ENCODE results near the gene ACOX3. TPM values are rescaled to one million over a fixed set of nuclear protein-coding genes. Genes with fewer than 3 reads are reported as not detected.
A peak's percentile ranks its signal among the peaks of the same experiment; 100 is the strongest.

The ACOX3 gene
- total RNA-seq, 1 experiment from 2014 or later = 20.0 TPM

DNA sequence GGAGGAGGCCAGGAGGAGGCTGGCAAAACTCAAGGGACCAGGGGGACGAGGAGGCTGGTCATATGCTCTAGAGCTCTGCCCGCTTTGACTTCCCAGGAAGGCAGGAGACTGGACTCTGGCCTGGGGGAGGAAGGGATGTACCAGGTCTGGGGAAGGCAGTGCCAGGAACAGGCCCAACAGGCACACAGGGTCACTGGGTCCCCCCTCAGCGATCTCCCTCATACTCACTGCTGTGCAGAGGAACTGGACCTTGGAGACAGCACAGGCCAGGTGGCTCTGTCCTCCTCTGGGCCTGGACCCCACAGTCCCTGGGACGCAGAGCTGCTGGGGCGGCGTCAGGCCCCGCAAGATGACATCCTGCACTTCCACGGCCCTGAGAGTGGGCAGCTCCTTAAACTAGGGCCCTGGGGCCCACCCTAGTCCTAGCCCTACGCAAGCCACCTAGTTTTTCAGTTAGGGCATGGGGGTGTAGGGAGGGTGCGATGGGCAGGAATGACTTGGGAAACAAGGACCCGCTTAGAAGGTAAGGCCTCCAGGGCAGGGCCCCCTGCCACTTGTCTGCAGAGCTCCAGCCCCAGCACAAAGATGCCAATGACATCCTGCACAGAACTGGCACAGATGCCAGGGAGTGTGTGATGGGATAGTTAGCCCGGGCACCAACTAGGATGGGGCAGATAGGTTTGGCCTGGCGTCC lies 111.5 kb downstream of the ACOX3 start:
- Histone ChIP-seq H3K9me3 (replicated peaks) (peaks cover 6% of the 10 kb centered on the region), H3K4me3 (no peak overlapping the region), H3K36me3 (no peaks in the 10 kb centered on the region), H3K27me3 (no peaks in the 10 kb centered on the region), H3K4me1 (no peaks in the 10 kb centered on the region), H3K27ac (no peak overlapping the region)
- no peak for DNase-seq

DNA sequence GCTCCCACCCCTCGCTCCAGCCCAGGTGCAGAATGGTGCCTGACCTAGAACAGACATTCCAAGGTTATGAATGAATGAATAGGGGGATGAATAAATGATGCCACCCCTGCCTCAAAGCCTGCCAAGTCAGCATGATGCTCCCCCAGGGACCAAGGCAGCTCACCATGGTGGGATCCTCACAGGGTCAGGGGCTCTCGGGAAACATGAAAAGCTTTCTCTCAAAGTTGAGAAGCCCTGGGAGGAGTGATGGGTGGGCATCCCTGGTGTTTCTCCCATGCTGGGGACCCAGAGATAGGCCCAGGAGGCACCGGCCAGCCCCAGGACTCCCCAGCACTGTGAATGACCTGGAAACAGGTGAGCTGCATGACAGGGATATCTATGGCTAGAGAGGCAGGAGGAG lies 112.1 kb downstream of the ACOX3 start:
- H3K27me3 ChIP-seq = no peaks in the 10 kb centered on the region
- H3K4me1 ChIP-seq = no peaks in the 10 kb centered on the region
- H3K27ac ChIP-seq = no peak overlapping the region
- no peak for DNase-seq
- peaks cover 6% of the 10 kb centered on the region for H3K9me3 ChIP-seq (replicated peaks)
- H3K4me3 ChIP-seq = no peak overlapping the region
- H3K36me3 ChIP-seq = no peaks in the 10 kb centered on the region

DNA sequence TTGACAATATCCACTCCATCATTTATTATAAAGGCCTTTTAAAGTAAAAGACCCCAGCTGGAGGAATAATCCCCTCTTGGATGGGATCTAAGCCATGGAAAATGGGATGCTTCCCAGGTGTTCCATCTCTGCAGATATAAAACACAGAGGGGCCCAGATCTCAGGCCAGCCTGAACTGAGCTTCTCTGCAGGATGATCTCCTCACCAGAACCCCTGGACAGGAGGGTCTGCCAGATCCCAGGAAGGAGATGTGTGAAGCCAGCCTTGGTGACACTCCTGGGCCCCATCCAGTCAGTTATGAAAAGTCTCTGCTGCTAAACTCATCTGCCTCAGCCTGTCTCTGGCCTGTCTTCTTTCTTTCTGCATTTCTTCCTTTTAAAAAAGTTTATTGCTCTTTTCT lies 114.3 kb downstream of the ACOX3 start:
- no peaks in the 10 kb centered on the region for H3K4me1 ChIP-seq
- no peaks in the 10 kb centered on the region for H3K27me3 ChIP-seq
- no peak overlapping the region for H3K27ac ChIP-seq
- peaks cover 6% of the 10 kb centered on the region for H3K9me3 ChIP-seq (replicated peaks)
- DNase-seq = no peak
- no peaks in the 10 kb centered on the region for H3K36me3 ChIP-seq
- H3K4me3 ChIP-seq = no peak overlapping the region

DNA sequence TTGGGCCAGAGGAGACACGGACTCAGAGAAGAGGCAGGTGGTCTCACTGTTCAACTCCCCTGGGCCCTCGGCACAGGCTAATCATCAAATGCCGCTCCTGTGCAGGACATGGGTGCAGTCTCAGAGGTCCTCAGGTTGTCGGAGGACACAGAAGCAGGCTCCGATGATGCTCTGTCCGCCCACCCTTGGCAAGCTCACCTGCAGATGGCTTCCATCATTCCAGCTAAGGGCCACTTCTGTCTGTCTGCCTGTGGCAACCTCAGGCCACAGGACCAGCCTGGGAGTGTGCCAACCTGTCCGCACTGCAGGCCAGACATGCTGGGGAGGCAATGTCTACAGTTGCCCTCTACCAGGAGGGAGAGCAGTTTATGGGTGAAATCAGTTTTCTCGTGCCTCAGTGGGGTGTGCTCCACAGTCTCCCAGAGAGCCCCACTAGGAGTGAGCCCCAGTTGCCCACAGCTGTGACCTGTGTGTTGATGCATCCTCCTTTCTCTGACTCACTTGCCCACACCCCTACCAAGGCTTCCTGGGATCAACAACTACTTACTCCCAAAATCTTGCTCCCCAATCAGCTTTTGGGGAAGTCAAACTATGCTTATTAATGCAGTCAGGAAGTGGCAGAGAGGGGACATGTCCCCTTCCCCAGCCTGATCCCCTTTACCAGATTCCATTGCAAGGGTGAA lies 115.1 kb downstream of the ACOX3 start:
- no peak overlapping the region for H3K4me3 ChIP-seq
- H3K27me3 ChIP-seq = no peaks in the 10 kb centered on the region
- DNase-seq = no peak
- no peaks in the 10 kb centered on the region for H3K4me1 ChIP-seq
- no peaks in the 10 kb centered on the region for H3K36me3 ChIP-seq
- peaks cover 6% of the 10 kb centered on the region for H3K9me3 ChIP-seq (replicated peaks)
- H3K27ac ChIP-seq = no peak overlapping the region

DNA sequence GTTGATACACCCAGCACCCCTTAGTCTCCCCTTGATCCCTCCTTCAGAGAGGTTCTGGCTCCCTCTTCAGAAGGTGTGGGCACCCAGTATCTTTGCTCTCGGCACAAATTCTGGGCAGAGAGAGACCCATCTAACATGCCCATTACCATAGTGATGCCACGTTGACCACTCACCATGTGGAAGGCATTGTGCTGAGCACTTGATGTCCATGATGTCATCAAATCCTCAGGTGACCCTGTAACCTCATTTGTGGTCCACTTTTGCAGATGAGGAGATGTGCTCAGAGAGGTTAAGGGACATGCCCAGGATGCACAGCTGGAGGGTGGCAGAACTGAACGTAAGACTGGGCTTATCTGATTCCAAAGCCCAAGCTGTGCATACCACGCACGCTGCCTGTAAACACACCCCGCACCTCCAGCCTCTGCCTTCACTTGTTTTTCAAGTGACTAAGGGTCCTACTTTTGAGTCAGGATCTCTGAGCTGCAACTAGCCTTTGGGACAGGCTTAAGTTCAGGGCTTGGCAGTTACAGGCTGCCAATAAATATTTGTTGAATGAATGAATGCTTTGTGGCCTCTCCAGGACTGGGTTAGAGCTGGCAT lies 115.8 kb downstream of the ACOX3 start:
- Histone ChIP-seq H3K4me1 (no peaks in the 10 kb centered on the region), H3K9me3 (replicated peaks) (peaks cover 6% of the 10 kb centered on the region), H3K27me3 (no peaks in the 10 kb centered on the region), H3K36me3 (no peaks in the 10 kb centered on the region), H3K27ac (no peak overlapping the region), H3K4me3 (no peak overlapping the region)
- no peak for DNase-seq

DNA sequence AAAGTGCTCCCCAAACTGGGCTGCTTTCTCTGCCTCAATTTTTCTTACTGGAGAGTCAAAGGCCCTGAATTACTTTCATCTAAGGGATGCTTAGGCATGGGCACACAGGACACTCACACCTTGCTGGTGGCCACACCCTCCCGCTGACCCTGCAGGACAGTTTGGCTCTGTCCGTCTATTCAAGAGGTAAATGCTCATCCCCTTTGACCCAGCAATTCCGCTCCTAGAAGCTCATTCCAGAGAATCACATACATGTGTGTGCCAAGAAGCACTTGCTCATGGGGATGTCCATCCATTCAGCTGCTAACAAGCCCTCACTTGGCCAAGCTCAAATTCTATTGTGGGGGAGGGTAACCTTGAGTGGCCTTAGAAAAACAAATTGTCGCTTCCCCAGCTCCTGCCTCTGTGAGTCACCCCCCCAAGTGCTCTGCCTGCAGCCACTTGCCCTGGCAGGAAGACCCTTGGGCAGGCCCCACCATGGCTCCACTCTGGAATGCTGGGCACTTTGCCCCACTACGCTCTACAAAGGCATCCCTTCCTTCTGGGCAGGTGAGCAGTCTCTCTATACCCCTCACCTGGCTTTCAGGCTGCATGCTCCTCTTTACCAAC lies 116.5 kb downstream of the ACOX3 start:
- Histone ChIP-seq H3K27ac (no peak overlapping the region), H3K9me3 (replicated peaks) (peaks cover 6% of the 10 kb centered on the region), H3K27me3 (no peaks in the 10 kb centered on the region), H3K4me1 (no peaks in the 10 kb centered on the region), H3K36me3 (no peaks in the 10 kb centered on the region), H3K4me3 (no peak overlapping the region)
- DNase-seq = no peak

DNA sequence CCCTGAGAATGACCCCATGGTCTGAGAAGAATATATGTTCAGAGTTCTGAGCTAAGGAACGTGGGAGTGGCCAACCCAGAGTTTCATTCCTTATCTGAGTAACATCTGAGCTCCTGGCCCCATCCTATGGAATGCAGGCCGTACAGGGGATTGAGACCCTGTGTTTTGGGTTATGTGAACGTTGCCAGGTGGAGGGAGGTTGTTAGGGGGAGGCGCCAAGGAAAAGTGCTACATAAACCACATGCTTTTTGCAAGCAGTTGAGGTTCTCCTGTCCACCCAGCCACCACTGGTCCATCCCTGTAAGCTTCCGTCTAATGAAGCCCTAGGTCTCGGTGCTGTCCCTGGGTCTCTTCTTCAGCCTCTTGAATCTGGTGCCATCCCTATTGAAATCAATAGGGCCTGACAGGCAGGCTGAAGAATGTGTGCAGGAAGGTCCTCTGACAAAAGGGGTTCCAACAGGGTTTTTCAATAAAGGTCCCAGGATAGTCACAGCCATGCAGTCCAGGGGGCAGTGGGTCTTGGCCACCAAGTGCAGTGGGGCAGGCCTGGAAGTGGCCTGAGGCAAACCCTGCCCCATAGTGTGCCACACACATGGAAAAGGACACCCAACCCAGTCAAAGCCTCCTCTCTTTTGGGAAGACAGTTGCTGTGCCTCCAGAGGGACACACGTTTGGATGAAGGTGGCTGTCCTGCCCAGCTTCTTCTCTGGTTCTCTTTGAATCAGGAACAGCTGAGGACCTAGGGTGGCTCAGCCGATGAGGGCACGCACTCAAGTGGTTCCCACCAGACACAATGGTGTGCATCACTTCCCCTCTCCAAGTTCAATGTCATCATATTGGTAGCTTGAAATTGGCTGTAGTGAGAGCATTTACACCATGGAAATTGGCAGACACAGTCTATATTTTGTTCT lies 117.5 kb downstream of the ACOX3 start:
- Histone ChIP-seq H3K27me3 (no peaks in the 10 kb centered on the region), H3K27ac (no peak overlapping the region), H3K4me3 (no peak overlapping the region), H3K4me1 (no peaks in the 10 kb centered on the region), H3K9me3 (replicated peaks) (peaks cover 6% of the 10 kb centered on the region), H3K36me3 (no peaks in the 10 kb centered on the region)
- no peak for DNase-seq

DNA sequence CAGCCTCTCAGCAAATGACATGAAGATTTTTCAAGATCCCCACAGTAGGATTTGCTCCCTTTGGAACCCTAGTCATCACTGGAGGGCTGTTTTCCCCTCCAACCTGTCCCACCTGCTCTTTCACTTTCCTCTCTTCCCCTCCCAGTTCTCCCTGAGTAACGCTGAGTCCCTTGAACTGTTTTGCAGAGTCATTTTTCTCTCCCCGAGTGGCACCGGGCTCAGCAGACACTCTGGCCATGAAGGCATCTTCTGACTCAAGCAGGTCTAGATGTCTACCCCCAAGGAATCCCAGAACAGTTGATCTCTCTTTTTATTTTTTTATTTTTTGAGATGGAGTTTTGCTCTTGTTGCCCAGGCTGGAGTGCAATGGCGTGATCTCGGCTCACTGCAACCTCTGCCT lies 118.8 kb downstream of the ACOX3 start:
- no peaks in the 10 kb centered on the region; the same call in 1 of the 2 replicates for H3K4me1 ChIP-seq
- H3K36me3 ChIP-seq = no peaks in the 10 kb centered on the region
- no peaks in the 10 kb centered on the region; the same call in 1 of the 2 replicates for H3K27me3 ChIP-seq
- peaks cover 5% of the 10 kb centered on the region for H3K9me3 ChIP-seq (replicated peaks)
- DNase-seq = no peak
- no peak overlapping the region for H3K4me3 ChIP-seq
- no peak overlapping the region for H3K27ac ChIP-seq

DNA sequence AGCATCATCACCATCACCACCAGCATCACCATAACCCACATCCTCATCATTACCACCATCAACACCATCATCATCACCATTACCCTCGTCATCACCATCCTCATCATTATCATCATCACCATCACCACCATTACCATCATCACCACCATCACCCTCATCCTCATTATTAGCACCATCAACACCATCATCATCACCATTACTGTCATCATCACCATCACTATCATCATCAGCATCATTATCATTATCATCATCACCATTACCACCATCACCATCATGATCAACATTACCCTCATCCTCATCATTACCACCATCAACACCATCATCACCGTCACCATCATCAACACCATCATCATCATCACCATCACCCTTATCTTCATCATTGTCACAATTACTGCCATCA lies 119.3 kb downstream of the ACOX3 start:
- no peak overlapping the region for H3K4me3 ChIP-seq

DNA sequence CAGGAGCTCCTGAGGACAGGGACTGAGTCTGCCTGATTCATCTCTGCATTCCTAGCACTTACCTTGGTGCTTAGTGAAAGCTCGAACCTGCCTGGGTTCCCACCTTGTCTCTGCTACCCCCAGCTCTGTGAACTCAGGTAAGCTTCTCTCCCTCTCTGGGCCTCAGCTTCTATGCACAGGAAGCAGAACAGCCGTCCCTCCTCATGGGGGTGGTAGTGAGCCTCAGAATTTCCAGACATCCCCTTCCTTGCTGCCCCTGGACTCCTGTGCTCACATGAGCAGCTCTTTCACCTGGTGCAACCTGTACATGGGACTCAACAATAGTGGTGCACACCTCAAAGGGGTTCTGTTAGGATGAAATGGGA lies 120.2 kb downstream of the ACOX3 start:
- Histone ChIP-seq H3K27me3 (no peaks in the 10 kb centered on the region; the same call in 1 of the 2 replicates), H3K4me1 (peaks cover 13% of the 10 kb centered on the region), H3K9me3 (replicated peaks) (no peaks in the 10 kb centered on the region), H3K27ac (no peak overlapping the region), H3K36me3 (no peaks in the 10 kb centered on the region), H3K4me3 (no peak overlapping the region)
- peak in 1 of 2 experiments; percentile 41 for DNase-seq

More for the DNA sequence above, 119.3 kb downstream of the ACOX3 start:
- DNase-seq = no peak
- Histone ChIP-seq H3K36me3 (no peaks in the 10 kb centered on the region), H3K27me3 (no peaks in the 10 kb centered on the region; the same call in 1 of the 2 replicates), H3K4me1 (peaks cover 5% of the 10 kb centered on the region), H3K27ac (no peak overlapping the region), H3K9me3 (replicated peaks) (no peaks in the 10 kb centered on the region; the same call in 1 of the 2 replicates)

DNA sequence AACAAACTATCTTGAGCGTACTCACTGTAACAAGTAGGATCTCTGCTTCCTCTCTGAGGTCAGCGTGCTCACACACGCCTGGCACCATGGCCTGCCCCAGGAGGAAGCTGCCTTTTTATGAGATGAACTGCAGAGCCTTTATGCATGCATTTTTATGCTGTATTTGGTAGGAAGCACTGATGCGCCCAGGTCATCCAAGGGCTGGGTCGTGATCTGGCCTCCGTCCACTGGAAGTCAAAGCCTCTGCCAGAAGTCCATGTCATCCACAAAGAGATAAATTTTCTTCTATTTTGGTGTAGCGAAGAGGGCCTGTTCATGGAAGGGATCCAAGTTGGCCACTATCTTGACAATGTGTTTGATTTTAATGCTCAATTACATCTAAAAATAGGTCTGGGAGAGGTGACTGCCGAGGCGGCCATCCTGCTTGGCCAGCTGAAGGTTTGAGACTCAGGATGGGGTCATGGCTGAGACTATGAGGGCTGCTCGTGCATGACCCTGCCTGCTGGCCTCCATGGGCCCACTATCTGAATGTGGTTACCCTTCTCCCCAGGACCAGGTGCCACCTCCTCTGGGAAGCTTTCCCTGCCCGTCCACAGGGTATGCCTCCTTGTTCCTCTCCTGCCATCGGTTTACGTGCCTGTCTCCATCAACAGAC lies 120.7 kb downstream of the ACOX3 start:
- no peaks in the 10 kb centered on the region for H3K9me3 ChIP-seq (replicated peaks)
- no peak for DNase-seq
- H3K27me3 ChIP-seq = no peaks in the 10 kb centered on the region; the same call in 1 of the 2 replicates
- no peak overlapping the region for H3K27ac ChIP-seq
- no peaks in the 10 kb centered on the region for H3K36me3 ChIP-seq
- H3K4me1 ChIP-seq = peaks cover 13% of the 10 kb centered on the region
- no peak overlapping the region for H3K4me3 ChIP-seq

DNA sequence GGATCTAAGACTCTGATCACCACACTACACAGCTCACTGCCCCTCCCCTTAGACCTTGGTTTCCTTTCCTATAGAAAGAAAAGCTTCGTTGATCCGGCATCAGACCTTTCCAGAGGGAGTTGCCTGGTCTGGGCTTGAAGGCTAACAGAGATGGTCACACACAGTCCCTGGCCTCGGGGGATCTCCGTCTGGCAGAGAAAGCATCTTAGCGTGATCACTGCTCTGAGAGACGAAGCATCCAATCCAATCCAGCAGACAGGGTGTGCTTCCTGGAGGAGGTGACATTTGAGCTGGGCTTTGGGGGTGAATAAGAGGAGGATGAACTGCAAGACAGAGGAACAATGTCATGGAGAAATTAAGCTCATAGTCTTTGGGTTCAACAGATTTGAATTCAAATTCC lies 121.5 kb downstream of the ACOX3 start:
- no peak for DNase-seq
- no peak overlapping the region for H3K4me3 ChIP-seq
- no peaks in the 10 kb centered on the region for H3K9me3 ChIP-seq (replicated peaks)
- H3K27ac ChIP-seq = no peak overlapping the region
- no peaks in the 10 kb centered on the region for H3K36me3 ChIP-seq
- H3K4me1 ChIP-seq = peaks cover 13% of the 10 kb centered on the region
- no peaks in the 10 kb centered on the region; the same call in 1 of the 2 replicates for H3K27me3 ChIP-seq

DNA sequence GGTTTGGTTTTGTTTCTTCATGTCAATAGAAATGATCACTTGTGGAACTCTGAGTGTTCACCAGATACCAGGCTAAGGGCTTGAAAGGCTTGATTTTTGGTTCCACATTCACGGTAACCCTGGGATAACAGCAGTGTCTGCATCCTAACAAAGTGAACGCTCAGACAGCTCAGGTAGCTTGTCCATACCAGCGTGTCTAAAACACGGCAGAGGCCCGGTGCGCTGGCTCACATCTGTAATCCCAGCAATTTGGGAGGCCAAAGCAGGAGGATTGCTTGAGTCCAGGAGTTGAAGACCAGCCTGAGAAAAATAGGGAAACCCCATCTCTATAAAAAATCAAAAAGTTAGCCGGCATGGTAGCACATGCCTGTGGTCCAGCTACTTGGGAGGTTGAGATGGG lies 122.0 kb downstream of the ACOX3 start:
- H3K4me3 ChIP-seq = no peak overlapping the region
- H3K27me3 ChIP-seq = no peaks in the 10 kb centered on the region; the same call in 1 of the 2 replicates
- no peaks in the 10 kb centered on the region for H3K36me3 ChIP-seq
- H3K27ac ChIP-seq = no peak overlapping the region
- H3K4me1 ChIP-seq = peaks cover 13% of the 10 kb centered on the region
- no peaks in the 10 kb centered on the region for H3K9me3 ChIP-seq (replicated peaks)
- no peak for DNase-seq

DNA sequence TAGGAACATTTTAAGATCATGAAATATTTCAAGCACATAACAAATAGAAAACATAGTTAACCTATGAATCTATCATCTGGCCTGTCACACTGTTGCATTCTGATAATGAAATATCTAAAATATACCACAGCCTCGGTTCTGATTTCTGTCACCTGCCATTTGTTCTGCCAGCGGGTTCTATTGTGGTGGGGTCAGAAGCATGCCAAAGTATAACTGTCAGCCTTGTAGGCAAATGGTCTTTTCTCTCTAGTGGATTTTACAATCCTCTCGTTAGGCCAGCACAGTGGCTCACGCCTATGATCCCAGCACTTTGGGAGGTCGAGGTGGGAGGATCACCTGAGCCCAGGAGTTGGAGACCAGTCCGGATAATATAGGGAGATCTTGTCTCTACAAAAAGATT lies 123.0 kb downstream of the ACOX3 start:
- H3K27ac ChIP-seq = no peak overlapping the region
- no peaks in the 10 kb centered on the region for H3K36me3 ChIP-seq
- H3K4me1 ChIP-seq = peaks cover 13% of the 10 kb centered on the region
- no peak for DNase-seq
- H3K4me3 ChIP-seq = no peak overlapping the region
- H3K9me3 ChIP-seq (replicated peaks) = no peaks in the 10 kb centered on the region; the same call in 1 of the 2 replicates
- no peaks in the 10 kb centered on the region; the same call in 1 of the 2 replicates for H3K27me3 ChIP-seq

All from SJCRH30 (cell line).